Mucosa of descending colon (tissue), 3 donors: ENCODE measurements around the gene CBLIF. TPM values are rescaled to one million over a fixed set of nuclear protein-coding genes. Genes with fewer than 3 reads are reported as not detected.
A peak's percentile ranks its signal among the peaks of the same experiment; 100 is the strongest.
"Not testable (repeated sequence)": the region's sequence is repeated elsewhere in the genome, so short reads cannot be mapped to it uniquely, and the experiment has no call there.

Experiments used
- ATAC-seq: fragments of 200-7000 bp; cut with Tn5 transposase; one replicate; pipeline ENCODE4 v1.9.1; 2020; ENCODE audit warnings: mild to moderate bottlenecking, moderate library complexity
- DNase-seq, 3 donors: peaks; one replicate each; pipeline ENCODE4 v3.0.0-alpha.2; 2020
- H3K36me3 ChIP-seq: fragments of 200-600 bp; one replicate; pipeline ENCODE4 v1.8.0; 2021; ENCODE audit warnings: low read depth, mild to moderate bottlenecking
- H3K4me1 ChIP-seq: fragments of 200-600 bp; one replicate; pipeline ENCODE4 v1.8.0; 2021; ENCODE audit warnings: low read depth, mild to moderate bottlenecking
- H3K4me3 ChIP-seq: fragments of 200-600 bp; one replicate; pipeline ENCODE4 v1.8.0; 2021; ENCODE audit warnings: mild to moderate bottlenecking
- H3K9me3 ChIP-seq: fragments of 200-600 bp; one replicate; pipeline ENCODE4 v1.8.0; 2021; ENCODE audit warnings: mild to moderate bottlenecking
- intact Hi-C, 2 donors: fragments of 100-400 bp; cut with DNase I in 1 of 2; cut with micrococcal nuclease in 1 of 2; formaldehyde crosslinking; loops; one replicate each; pipeline versions ENCODE4 v1.11.0 to v1.11.1; 2022; cut with DNase I, micrococcal nuclease
- total RNA-seq, 3 donors: library from RNA; stranded (reverse); fragmentation: NEBNext Ultra II Directional in 2 of 3; extraction: Animal tissue kit (Norgen Biotek cat#: 25700) in 2 of 3; gene quantifications; one replicate each; pipeline versions ENCODE4 v1.2.1 to v1.2.4, GENCODE V29; 2021 to 2023
- TF ChIP-seq, protein P1 (sequence below): fragments of 200-600 bp; IDR thresholded peaks from one replicate; pipeline ENCODE4 v1.8.0; 2022; ENCODE audit warnings: antibody characterized with exemption, mild to moderate bottlenecking
- donor health status: DM: no; HTN: no; CAD: no; lungs with moderate emphysema.
- donor health status: DM: no; HTN: no; CAD: no.
- donor health status: DM: no; HTN: yes; CAD: no.

CBLIF gene
- total RNA-seq, 3 donors from 2014 or later = 0.49 to 0.63 TPM; not detected in 1

GRCh38 chr11:59822989-59823566 is 22.2 kb downstream of the CBLIF start:
- H3K4me1 ChIP-seq = no peaks in the 10 kb centered on the region
- TF ChIP-seq, protein P1, sequence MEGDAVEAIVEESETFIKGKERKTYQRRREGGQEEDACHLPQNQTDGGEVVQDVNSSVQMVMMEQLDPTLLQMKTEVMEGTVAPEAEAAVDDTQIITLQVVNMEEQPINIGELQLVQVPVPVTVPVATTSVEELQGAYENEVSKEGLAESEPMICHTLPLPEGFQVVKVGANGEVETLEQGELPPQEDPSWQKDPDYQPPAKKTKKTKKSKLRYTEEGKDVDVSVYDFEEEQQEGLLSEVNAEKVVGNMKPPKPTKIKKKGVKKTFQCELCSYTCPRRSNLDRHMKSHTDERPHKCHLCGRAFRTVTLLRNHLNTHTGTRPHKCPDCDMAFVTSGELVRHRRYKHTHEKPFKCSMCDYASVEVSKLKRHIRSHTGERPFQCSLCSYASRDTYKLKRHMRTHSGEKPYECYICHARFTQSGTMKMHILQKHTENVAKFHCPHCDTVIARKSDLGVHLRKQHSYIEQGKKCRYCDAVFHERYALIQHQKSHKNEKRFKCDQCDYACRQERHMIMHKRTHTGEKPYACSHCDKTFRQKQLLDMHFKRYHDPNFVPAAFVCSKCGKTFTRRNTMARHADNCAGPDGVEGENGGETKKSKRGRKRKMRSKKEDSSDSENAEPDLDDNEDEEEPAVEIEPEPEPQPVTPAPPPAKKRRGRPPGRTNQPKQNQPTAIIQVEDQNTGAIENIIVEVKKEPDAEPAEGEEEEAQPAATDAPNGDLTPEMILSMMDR = peak; percentile 30
- DNase-seq (peak in 1 of 3 donors; percentile 78), ATAC-seq (peak; percentile 89)
- H3K36me3 ChIP-seq = no peaks in the 10 kb centered on the region
- no peaks in the 10 kb centered on the region for H3K9me3 ChIP-seq
- intact Hi-C loops = loop anchor here in 1 of 2 donors (10.0 kb wide), 1 partner anchor 92 kb away; no protein-coding TSS in a partner anchor
- H3K4me3 ChIP-seq = no peak overlapping the region

DNA sequence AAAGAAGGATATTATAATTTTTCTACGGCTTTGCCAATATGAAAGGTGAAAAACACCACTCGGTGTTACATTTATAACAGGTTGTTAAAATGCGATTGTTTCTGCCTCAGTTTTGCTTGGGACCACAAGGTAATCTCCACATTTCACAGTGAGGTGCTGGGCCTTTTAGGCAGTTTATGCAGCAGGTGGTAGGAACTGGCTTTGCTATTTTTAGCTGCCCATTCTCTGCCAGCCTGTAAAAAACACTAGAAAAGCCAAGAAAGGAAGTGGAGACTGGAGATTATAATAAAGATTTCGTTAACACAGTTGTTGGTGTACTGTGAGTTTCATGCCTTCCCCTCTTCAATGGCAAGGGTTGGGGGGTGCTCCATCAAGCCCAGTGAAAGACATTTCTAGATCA is 26.7 kb downstream of the CBLIF start:
- DNase-seq (no peak), ATAC-seq (no peak)
- TF ChIP-seq, protein P1 = no peak
- Histone ChIP-seq H3K4me1 (no peaks in the 10 kb centered on the region), H3K4me3 (no peak overlapping the region), H3K36me3 (no peaks in the 10 kb centered on the region), H3K9me3 (no peaks in the 10 kb centered on the region)
- intact Hi-C loops = no loop called here

- H3K4me1 ChIP-seq, H3K9me3 ChIP-seq, H3K4me3 ChIP-seq, ATAC-seq, DNase-seq, intact Hi-C loops, H3K36me3 ChIP-seq: not testable (repeated sequence)
These were observed 28.9 kb downstream of the CBLIF start for GRCh38 chr11:59816434-59816833.

DNA sequence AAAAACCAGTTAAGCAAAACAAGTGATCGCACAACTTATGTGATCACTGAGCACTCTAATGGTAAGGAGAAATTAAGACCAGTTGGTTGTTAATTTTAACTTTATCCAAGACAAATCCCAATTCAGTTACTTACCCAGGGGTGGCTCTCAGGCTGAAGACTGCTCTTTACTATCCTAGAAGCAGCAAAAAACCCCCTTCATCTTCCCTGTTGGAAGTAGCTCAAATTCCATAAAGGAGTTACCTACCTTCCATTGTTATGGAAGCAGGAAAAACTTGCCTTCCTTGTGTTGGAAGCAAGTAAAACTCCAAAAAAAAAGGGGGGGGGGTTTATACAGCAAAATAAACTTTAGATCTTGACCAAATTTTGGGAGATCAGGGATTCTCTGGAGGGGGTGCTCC is 29.5 kb downstream of the CBLIF start:
- DNase-seq (no peak), ATAC-seq (no peak)
- intact Hi-C loops = no loop called here
- Histone ChIP-seq H3K4me3 (no peak overlapping the region), H3K4me1 (no peaks in the 10 kb centered on the region), H3K9me3 (no peaks in the 10 kb centered on the region), H3K36me3 (no peaks in the 10 kb centered on the region)
- TF ChIP-seq, protein P1 = no peak

GRCh38 chr11:59814021-59814420 is 31.3 kb downstream of the CBLIF start:
- Histone ChIP-seq H3K9me3 (no peaks in the 10 kb centered on the region), H3K36me3 (no peaks in the 10 kb centered on the region), H3K4me3 (no peak overlapping the region), H3K4me1 (peaks cover 8% of the 10 kb centered on the region)
- ATAC-seq = no peak
- intact Hi-C loops = no loop called here
- DNase-seq = no peak
- TF ChIP-seq, protein P1 = no peak

DNA sequence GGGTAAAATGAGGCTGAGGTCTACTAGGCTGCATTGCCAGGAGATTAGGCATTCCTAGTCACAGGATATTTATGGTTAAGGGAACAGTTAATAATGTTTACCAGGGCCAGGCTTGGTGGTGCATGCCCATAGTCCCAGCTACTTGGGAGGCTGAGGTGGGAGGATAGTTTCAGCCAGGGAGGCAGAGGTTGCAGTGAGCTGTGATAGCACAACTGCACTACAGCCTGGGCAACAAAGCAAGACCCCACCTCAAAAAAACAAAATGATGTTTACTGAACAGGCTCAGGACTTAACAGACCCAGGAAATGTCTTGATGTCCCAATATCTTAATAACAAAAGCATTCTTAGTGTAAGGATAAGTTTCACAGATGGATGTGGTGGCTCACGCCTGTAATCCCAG is 31.9 kb downstream of the CBLIF start:
- no peaks in the 10 kb centered on the region for H3K9me3 ChIP-seq
- no peak overlapping the region for H3K4me3 ChIP-seq
- ATAC-seq (no peak), DNase-seq (no peak)
- H3K36me3 ChIP-seq = no peaks in the 10 kb centered on the region
- TF ChIP-seq, protein P1 = no peak
- H3K4me1 ChIP-seq = peaks cover 8% of the 10 kb centered on the region
- intact Hi-C loops = no loop called here
